WI38 (cell line): ENCODE measurements around the gene ABHD12.

Experiments
- H3K4me3 ChIP-seq: 2 replicates; pipeline ENCODE4 v1.5.1; 2011; ENCODE audit warnings: low read depth, mild to moderate bottlenecking, control low read depth, low read length
- TF ChIP-seq, protein P1 (sequence below): IDR thresholded peaks from 2 replicates; pipeline ENCODE4 v1.5.1; 2012; ENCODE audit warnings: low read depth, mild to moderate bottlenecking, control low read depth, low read length

The ABHD12 gene

DNA sequence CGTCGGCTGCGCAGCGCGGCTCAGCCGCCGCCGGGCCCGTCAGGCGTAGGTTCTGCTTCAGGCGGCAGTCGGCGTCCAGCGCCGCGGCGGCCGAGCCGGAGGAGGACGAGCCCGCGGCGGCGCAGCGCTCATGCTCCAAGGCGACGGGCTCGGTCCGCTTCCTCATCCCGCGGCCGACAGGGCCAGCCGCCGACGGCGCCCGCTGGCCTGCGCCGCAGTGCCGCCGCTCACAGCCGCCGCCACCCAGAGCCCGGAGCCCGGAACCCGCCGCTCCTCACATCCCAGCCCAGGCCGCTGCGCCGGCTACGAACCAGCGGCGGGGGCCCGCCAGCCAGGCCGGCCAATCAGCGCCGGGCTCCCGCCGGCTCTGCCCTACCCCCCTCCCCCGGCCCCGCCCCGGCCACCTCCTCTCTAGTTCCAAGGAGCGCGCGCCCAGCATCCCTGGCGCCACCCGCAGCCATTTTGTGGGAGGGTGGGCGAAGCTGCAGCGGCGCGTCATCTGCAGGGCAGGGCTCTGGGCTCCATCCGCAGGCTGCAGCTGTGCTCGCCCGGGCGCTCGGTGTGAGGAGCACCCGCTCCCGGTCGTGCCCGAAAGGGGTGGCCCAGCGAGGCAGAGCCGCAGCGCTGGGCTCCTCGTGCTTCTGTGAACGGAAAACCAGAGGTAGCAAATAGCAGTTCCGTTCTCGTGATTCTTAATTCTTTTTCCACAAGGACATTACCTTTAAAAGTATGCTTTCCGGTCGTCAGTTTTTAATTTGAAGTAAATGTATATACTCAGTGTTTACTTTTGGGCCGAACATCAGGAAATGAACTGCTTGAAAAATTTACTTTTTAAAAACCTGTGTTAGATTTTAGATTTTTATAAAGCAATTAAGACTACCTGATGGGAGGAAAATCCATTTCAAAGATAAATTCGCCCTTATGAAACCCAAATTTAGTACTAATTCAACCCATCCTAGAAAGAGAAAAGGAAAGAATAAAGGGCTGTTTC, at the start of gene ABHD12:
ABHD12 (minus strand) TSS at position 298 of the 991 bp plus-strand sequence; CDS start at position 166, 132 bp downstream.
- H3K4me3 ChIP-seq: peak within 1 kb of the TSS; percentile 89
- TF ChIP-seq, protein P1, sequence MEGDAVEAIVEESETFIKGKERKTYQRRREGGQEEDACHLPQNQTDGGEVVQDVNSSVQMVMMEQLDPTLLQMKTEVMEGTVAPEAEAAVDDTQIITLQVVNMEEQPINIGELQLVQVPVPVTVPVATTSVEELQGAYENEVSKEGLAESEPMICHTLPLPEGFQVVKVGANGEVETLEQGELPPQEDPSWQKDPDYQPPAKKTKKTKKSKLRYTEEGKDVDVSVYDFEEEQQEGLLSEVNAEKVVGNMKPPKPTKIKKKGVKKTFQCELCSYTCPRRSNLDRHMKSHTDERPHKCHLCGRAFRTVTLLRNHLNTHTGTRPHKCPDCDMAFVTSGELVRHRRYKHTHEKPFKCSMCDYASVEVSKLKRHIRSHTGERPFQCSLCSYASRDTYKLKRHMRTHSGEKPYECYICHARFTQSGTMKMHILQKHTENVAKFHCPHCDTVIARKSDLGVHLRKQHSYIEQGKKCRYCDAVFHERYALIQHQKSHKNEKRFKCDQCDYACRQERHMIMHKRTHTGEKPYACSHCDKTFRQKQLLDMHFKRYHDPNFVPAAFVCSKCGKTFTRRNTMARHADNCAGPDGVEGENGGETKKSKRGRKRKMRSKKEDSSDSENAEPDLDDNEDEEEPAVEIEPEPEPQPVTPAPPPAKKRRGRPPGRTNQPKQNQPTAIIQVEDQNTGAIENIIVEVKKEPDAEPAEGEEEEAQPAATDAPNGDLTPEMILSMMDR: no peak

DNA sequence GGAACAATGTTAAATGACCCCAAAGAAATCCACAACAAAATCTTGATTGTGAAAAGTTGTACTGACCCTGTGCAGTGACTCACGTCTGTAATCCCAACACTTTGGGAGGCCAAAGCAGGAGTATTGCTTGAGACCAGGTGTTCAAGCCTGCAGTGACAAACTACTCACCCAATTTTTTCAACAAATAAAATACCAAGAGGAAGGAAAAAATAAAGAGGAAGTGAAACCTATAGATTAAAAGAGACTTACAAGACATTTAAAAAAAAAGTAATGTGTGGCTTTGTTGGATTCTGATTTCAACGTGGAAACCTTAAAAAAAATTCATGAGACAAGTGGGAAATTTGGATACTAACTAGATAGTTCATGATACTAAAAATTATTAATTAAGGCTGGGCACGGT, 48.7 kb upstream of the ABHD12 start:
- H3K4me3 ChIP-seq: no peak overlapping the region
- TF ChIP-seq, protein P1: no peak

DNA sequence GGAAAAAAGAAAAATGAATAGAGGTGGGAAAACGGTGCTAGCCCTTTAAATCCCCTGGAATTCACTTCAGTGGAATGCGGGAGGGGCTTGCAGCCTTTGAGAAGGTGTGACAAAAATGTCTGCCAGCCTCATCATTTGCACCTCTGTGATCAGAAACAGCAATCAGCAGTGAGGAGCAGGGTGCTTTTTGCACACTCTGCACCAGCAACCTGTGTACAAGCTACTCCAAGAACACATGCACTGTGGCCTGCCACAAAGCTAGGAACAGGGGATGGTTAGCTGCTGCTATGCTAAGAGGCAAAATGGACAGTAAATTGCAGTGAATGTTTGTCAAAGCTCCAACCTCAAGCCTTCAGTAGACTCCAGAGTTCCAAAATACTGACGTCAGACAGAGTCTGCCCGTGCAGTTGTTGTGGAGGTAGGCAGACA, 46.5 kb upstream of the ABHD12 start:
- TF ChIP-seq, protein P1: no peak

DNA sequence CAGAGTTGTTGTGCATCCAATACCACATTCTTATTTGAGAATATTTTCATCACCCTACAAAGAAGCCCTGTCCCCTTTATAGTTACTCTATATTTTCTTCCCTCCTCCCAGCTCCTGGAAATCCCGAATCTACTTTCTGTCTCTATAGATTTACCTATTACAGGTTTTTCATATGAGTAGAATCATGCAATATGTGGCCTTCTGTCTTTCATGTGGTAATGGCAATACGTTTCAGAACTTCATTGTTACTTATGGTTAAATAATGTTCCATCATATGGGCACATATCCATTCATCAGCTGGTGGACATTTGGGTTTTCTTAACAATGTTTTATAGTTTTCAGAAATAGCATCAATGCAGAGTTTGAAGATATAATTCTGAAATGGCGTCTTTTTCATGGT, 33.9 kb upstream of the ABHD12 start:
- no peak overlapping the region for H3K4me3 ChIP-seq
- TF ChIP-seq, protein P1: no peak

More for the DNA sequence above, 46.5 kb upstream of the ABHD12 start:
- H3K4me3 ChIP-seq: no peak overlapping the region

DNA sequence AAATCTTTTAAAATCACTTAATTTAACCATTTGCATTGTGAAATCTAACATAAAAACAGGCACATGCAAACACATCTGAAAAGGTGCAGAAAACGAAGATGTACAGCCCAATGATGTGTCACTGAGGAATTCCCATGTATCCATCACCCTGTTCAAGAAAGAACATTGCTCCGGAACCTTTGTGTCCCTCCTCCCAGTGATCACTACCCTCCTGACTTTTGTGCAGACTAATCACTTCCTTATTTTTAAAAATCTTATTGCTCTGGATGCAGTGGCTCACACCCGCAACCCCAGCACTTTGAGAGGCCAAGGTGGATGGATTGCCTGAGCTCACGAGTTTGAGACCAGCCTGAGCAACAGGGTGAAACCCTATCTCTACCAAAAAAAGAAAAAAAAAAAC, 31.4 kb upstream of the ABHD12 start:
- H3K4me3 ChIP-seq: no peak overlapping the region
- TF ChIP-seq, protein P1: no peak

DNA sequence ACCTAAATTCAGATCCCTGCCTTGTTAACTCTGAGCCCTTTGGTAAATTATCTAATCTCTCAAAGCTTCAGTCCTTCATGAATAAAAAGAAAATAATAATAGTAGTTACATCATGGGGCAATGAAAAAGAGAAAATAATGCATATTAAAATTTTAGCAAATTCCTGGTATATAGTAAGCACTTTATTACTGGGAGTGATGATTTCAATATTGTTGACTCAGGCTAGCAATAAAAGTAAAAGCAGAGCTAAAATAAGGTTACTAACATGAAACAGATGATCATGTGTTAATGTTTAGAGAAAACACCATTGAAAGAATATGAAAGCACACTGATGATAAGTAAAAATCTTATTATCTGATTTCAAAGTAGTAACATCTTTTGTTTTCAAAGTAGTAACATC, 30.5 kb upstream of the ABHD12 start:
- H3K4me3 ChIP-seq: no peak overlapping the region
- TF ChIP-seq, protein P1: no peak

DNA sequence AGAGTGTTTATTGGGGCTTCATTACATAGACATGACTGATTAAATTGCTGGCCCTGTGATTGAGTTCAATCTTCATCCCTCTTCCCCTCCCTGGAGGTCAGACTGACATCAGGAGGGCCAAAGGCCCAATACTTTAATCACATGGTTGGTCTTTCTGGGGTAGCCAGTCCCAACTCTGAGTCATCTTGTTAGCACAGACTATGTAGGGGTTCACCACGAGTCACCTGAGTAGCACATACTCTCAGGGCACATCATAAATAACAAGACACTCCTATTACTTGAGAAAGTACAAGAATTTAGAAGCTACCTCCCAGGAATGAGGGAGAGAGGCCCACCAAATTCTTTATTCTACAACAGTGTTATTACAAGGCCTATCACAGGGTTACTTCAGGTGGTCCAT, 28.1 kb upstream of the ABHD12 start:
- TF ChIP-seq, protein P1: no peak
- no peak overlapping the region for H3K4me3 ChIP-seq
